GM23338 (cell line): ENCODE data around the gene PCSK4. TPM values are rescaled to one million over a fixed set of nuclear protein-coding genes. Genes with fewer than 3 reads are reported as not detected.

Source experiments
- ATAC-seq: fragments of 200-7000 bp; cut with Tn5 transposase; 3 replicates; pipeline ENCODE4 v1.9.1; 2020
- DNase-seq: peaks from one replicate; pipeline ENCODE4 v3.0.0-alpha.2; 2015; ENCODE audit warnings: low spot score
- H2AFZ ChIP-seq: fragments of 200-600 bp; sonication (generic); 2 replicates; pipeline ENCODE4 v1.8.0; 2016; ENCODE audit warnings: antibody characterized with exemption, mild to moderate bottlenecking, moderate library complexity
- H3F3A ChIP-seq: fragments of 200-600 bp; sonication (generic); replicated peaks from 2 replicates; pipeline ENCODE4 v1.8.0; 2017; ENCODE audit warnings: antibody characterized with exemption, mixed run types, low read depth
- H3K27ac ChIP-seq: fragments of 200-600 bp; sonication (generic); 2 replicates; pipeline ENCODE4 v1.6.1; 2016; ENCODE audit warnings: low read depth
- H3K27me3 ChIP-seq: fragments of 200-600 bp; sonication (generic); 2 replicates; pipeline ENCODE4 v1.8.0; 2016; ENCODE audit warnings: mild to moderate bottlenecking, mixed run types, moderate library complexity; ENCODE audit not compliant: insufficient read depth
- H3K36me3 ChIP-seq: fragments of 200-600 bp; sonication (generic); 2 replicates; pipeline ENCODE4 v1.8.0; 2016; ENCODE audit warnings: mild to moderate bottlenecking; ENCODE audit not compliant: insufficient read depth
- H3K4me1 ChIP-seq: fragments of 200-600 bp; sonication (generic); 2 replicates; pipeline ENCODE4 v1.8.0; 2016; ENCODE audit warnings: mild to moderate bottlenecking, moderate library complexity; ENCODE audit not compliant: insufficient read depth
- H3K4me2 ChIP-seq: fragments of 200-600 bp; sonication (generic); 2 replicates; pipeline ENCODE4 v1.7.1; 2017; ENCODE audit warnings: mixed run types
- H3K4me3 ChIP-seq: fragments of 200-600 bp; sonication (generic); 2 replicates; pipeline ENCODE4 v1.6.1; 2016; ENCODE audit warnings: mixed run types
- H3K79me2 ChIP-seq: fragments of 200-600 bp; sonication (generic); replicated peaks from 2 replicates; pipeline ENCODE4 v1.8.0; 2017; ENCODE audit warnings: mild to moderate bottlenecking; ENCODE audit not compliant: insufficient read depth
- H3K9me2 ChIP-seq: fragments of 200-600 bp; sonication (generic); 2 replicates; pipeline ENCODE4 v1.8.0; 2017; ENCODE audit not compliant: insufficient read depth
- H4K20me1 ChIP-seq: fragments of 200-600 bp; sonication (generic); replicated peaks from 2 replicates; pipeline ENCODE4 v1.8.0; 2017; ENCODE audit warnings: mild to moderate bottlenecking; ENCODE audit not compliant: insufficient read depth
- H3K27ac Mint-ChIP-seq: 2 replicates; pipeline ENCODE4 v1.8.0; 2020; ENCODE audit warnings: inconsistent platforms, mild to moderate bottlenecking, moderate library complexity, mixed read lengths
- H3K27me3 Mint-ChIP-seq: 3 replicates; pipeline ENCODE4 v1.8.0; 2022; ENCODE audit warnings: low read depth, mild to moderate bottlenecking, moderate library complexity, mixed read lengths, inconsistent platforms; ENCODE audit not compliant: insufficient read depth, poor library complexity
- H3K36me3 Mint-ChIP-seq: 3 replicates; pipeline ENCODE4 v1.8.0; 2021; ENCODE audit warnings: low read depth, mild to moderate bottlenecking, inconsistent platforms, moderate library complexity, mixed read lengths
- H3K4me1 Mint-ChIP-seq: 3 replicates; pipeline ENCODE4 v1.8.0; 2020; ENCODE audit warnings: mild to moderate bottlenecking, inconsistent platforms, mixed read lengths
- H3K4me3 Mint-ChIP-seq: 3 replicates; pipeline ENCODE4 v1.8.0; 2021; ENCODE audit warnings: moderate library complexity, mild to moderate bottlenecking, inconsistent platforms, mixed read lengths
- H3K9me3 Mint-ChIP-seq: 3 replicates; pipeline ENCODE4 v1.8.0; 2020; ENCODE audit warnings: moderate library complexity, mild to moderate bottlenecking, inconsistent platforms, mixed read lengths
- ZNF114 ChIP-seq: fragments of 250-450 bp; sonication (Bioruptor Pico); IDR thresholded peaks from 2 replicates; pipeline ENCODE4 v1.5.0; 2020; ENCODE audit warnings: mild to moderate bottlenecking, moderate library complexity
- ZNF462 ChIP-seq: fragments of 250-450 bp; sonication (Bioruptor Pico); IDR thresholded peaks from 2 replicates; pipeline ENCODE4 v1.5.0; 2020; ENCODE audit warnings: mild to moderate bottlenecking, moderate library complexity
- polyA plus RNA-seq: library from polyadenylated mRNA; unstranded; fragments of >200 nt; fragmentation: Nextera tagmentation; extraction: Ambion mirVana; gene quantifications from 2 replicates; pipeline ENCODE4 v1.2.1, GENCODE V29; 2016
- total RNA-seq: library from RNA; depleted of rRNA; stranded (reverse); fragments of >200 nt; shearing (Covaris generic); gene quantifications from 2 replicates; pipeline ENCODE4 v1.2.3, GENCODE V29; 2014

The PCSK4 gene
- total and polyA plus RNA-seq, 2 experiments from 2014 or later: 3.8 to 15.1 TPM

DNA sequence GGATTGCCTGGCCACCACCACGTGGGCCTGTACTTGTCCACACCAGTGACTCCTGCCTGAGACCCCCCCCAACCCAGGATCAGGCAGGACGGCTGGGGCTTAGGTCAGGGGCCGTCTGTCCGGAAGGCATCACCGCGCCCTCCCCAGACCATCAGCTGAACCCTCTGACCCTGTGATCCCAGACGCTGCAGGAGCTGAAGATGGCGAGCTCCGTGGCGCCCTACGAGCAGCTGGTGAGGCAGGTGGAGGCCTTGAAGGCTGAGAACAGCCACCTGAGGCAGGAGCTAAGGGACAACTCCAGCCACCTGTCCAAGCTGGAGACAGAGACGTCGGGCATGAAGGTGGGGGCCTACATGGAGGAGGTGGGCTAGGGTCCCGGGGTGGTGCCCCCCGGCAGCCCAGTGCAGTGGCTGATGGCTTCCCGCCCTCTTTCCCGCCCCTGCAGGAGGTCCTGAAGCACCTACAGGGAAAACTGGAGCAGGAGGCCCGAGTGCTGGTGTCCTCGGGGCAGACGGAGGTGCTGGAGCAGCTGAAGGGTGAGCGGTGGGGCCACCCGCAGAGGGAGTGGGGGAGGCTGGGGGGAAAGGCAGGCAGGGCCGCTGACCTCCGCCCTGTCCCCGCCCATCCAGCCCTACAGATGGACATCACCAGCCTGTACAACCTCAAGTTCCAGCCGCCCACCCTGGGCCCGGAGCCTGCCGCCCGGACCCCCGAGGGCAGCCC lies 37.2 kb downstream of the PCSK4 start:
- Mint-ChIP-seq H3K27me3 (peaks cover 48% of the 10 kb centered on the region), H3K9me3 (no peaks in the 10 kb centered on the region; the same call in 2 of the 3 replicates), H3K27ac (no peak overlapping the region), H3K4me3 (no peak overlapping the region), H3K36me3 (peaks cover 4% of the 10 kb centered on the region), H3K4me1 (peaks cover 36% of the 10 kb centered on the region)
- Histone ChIP-seq H3K27me3 (peaks cover 26% of the 10 kb centered on the region), H3K4me2 (no peak overlapping the region), H3K27ac (no peak overlapping the region), H3K4me3 (no peak overlapping the region), H2AFZ (no peak overlapping the region), H3K4me1 (peaks cover 23% of the 10 kb centered on the region; the same call in 1 of the 2 replicates), H3K9me2 (no peaks in the 10 kb centered on the region), H3K79me2 (0 out of 2 replicates have a peak, but pooled peaks cover 3% of the 10 kb centered on the region), H3F3A (peaks cover 22% of the 10 kb centered on the region), H4K20me1 (no peaks in the 10 kb centered on the region), H3K36me3 (no peaks in the 10 kb centered on the region)
- TF ChIP-seq ZNF462 (CRISPR knock-in tag): no peak
- TF ChIP-seq ZNF114: no peak
- DNase-seq (peak; percentile 1), ATAC-seq (no peak)
